ENCODE results near the gene CCDC178.

The CCDC178 gene

GRCh38 chr18:32910694-32911296 is 529.7 kb downstream of the CCDC178 start:
- Histone ChIP-seq H3F3A (ENCODE audit: insufficient read depth) (no peaks in the 10 kb centered on the region), H3K27ac (ENCODE audit: low read depth, low read length) (no peak overlapping the region), H2AFZ (ENCODE audit: low read depth, low read length, severe bottlenecking) (no peak overlapping the region), H3K4me2 (ENCODE audit: low read depth, low read length, poor library complexity, severe bottlenecking) (no peak overlapping the region), H3K9me2 (replicated peaks; ENCODE audit: insufficient read depth, low read length) (no peaks in the 10 kb centered on the region), H3K36me3 (ENCODE audit: low read length) (no peaks in the 10 kb centered on the region), H3K9me3 (ENCODE audit: insufficient read depth, low read length) (no peaks in the 10 kb centered on the region), H3K4me3 (ENCODE audit: insufficient read depth, low read length, poor library complexity, severe bottlenecking) (no peak overlapping the region), H3K27me3 (ENCODE audit: low read length) (no peaks in the 10 kb centered on the region), H3K9ac (ENCODE audit: low read length) (no peak overlapping the region), H4K20me1 (ENCODE audit: low read depth, low read length) (no peaks in the 10 kb centered on the region), H3K79me2 (ENCODE audit: insufficient read depth, low read length) (no peaks in the 10 kb centered on the region)
- TF ChIP-seq EZH2phosphoT487 (conservative IDR thresholded peaks at IDR 0.05; ENCODE audit: low read length), result no peak
- TF ChIP-seq, protein P1, sequence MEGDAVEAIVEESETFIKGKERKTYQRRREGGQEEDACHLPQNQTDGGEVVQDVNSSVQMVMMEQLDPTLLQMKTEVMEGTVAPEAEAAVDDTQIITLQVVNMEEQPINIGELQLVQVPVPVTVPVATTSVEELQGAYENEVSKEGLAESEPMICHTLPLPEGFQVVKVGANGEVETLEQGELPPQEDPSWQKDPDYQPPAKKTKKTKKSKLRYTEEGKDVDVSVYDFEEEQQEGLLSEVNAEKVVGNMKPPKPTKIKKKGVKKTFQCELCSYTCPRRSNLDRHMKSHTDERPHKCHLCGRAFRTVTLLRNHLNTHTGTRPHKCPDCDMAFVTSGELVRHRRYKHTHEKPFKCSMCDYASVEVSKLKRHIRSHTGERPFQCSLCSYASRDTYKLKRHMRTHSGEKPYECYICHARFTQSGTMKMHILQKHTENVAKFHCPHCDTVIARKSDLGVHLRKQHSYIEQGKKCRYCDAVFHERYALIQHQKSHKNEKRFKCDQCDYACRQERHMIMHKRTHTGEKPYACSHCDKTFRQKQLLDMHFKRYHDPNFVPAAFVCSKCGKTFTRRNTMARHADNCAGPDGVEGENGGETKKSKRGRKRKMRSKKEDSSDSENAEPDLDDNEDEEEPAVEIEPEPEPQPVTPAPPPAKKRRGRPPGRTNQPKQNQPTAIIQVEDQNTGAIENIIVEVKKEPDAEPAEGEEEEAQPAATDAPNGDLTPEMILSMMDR (IDR thresholded peaks at IDR 0.05; ENCODE audit: insufficient read depth, low read length, poor library complexity, severe bottlenecking), result no peak

DNA sequence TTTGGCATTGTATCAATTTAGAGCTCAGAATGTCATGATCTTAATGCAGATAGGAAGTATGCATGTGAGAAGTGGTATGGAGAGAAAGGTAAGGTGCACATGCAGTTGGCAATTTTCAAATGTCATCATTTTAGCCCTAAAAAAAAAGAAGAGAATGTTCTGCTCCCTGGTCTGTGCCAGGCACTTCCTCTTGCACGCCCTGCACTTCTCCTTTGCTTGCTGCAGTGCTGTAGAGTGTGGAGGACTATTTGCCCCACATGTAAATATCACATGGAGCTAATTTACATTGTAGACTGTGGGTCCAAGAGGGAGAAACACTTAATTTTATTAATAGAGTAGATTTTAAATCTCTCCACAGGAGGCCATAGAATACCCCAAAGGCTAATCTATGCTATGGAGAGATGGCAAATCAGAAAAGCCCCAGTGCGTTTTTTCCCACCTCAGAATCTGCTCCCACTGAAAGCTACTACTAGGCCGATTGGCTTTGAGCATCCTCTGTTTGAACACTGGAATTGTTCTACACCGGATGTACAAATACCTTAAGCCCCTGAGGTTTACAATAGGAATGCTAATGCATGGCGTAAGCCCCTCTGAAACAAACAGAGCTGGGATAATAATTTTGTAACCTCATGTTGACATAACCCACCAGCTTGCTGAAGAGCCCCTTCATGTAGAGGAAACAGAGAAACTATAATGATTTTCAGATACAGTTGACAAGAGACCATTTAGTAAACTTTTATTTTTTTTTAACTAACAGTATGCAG is 530.5 kb downstream of the CCDC178 start:
- no peak overlapping the region for H3K27ac ChIP-seq (ENCODE audit: low read depth, low read length)

DNA sequence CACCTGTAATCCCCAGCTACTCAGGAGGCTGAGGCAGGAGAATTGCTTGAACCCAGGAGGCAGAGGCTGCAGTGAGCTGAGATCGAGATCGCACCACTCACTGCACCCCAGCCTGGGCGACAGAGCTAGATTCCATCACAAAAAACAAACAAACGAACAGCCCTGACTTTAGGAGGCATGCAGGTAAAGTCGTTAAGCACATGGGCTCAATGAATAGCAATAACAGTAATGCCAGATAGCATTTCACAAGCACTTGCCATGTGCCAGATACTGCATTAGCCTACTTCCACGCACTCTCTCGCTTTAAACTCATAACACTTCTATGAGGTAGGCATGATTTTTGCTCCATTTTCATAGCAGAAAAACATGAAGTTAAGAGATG is 532.1 kb downstream of the CCDC178 start:
- H3K4me3 ChIP-seq (ENCODE audit: insufficient read depth, low read length, poor library complexity, severe bottlenecking), result no peak overlapping the region
- TF ChIP-seq EZH2phosphoT487 (conservative IDR thresholded peaks at IDR 0.05; ENCODE audit: low read length), result no peak
- H3K27me3 ChIP-seq (ENCODE audit: low read length), result no peaks in the 10 kb centered on the region
- no peaks in the 10 kb centered on the region for H3K9me3 ChIP-seq (ENCODE audit: insufficient read depth, low read length)
- H3K36me3 ChIP-seq (ENCODE audit: low read length), result no peaks in the 10 kb centered on the region
- no peak overlapping the region for H3K4me2 ChIP-seq (ENCODE audit: low read depth, low read length, poor library complexity, severe bottlenecking)
- no peak overlapping the region for H2AFZ ChIP-seq (ENCODE audit: low read depth, low read length, severe bottlenecking)
- no peaks in the 10 kb centered on the region for H3F3A ChIP-seq (ENCODE audit: insufficient read depth)
- H3K27ac ChIP-seq (ENCODE audit: low read depth, low read length), result no peak overlapping the region
- H3K9ac ChIP-seq (ENCODE audit: low read length), result no peak overlapping the region
- H3K79me2 ChIP-seq (ENCODE audit: insufficient read depth, low read length), result no peaks in the 10 kb centered on the region
- H4K20me1 ChIP-seq (ENCODE audit: low read depth, low read length), result no peaks in the 10 kb centered on the region
- no peaks in the 10 kb centered on the region for H3K9me2 ChIP-seq (replicated peaks; ENCODE audit: insufficient read depth, low read length)

More for the DNA sequence above, 530.5 kb downstream of the CCDC178 start:
- H4K20me1 ChIP-seq (ENCODE audit: low read depth, low read length), result no peaks in the 10 kb centered on the region
- H3F3A ChIP-seq (ENCODE audit: insufficient read depth), result no peaks in the 10 kb centered on the region
- no peaks in the 10 kb centered on the region for H3K79me2 ChIP-seq (ENCODE audit: insufficient read depth, low read length)
- TF ChIP-seq, protein P1 (IDR thresholded peaks at IDR 0.05; ENCODE audit: insufficient read depth, low read length, poor library complexity, severe bottlenecking), result no peak
- no peak for TF ChIP-seq EZH2phosphoT487 (conservative IDR thresholded peaks at IDR 0.05; ENCODE audit: low read length)
- no peak overlapping the region for H2AFZ ChIP-seq (ENCODE audit: low read depth, low read length, severe bottlenecking)
- no peak overlapping the region for H3K4me2 ChIP-seq (ENCODE audit: low read depth, low read length, poor library complexity, severe bottlenecking)
- H3K36me3 ChIP-seq (ENCODE audit: low read length), result no peaks in the 10 kb centered on the region
- H3K4me3 ChIP-seq (ENCODE audit: insufficient read depth, low read length, poor library complexity, severe bottlenecking), result no peak overlapping the region
- no peaks in the 10 kb centered on the region for H3K9me2 ChIP-seq (replicated peaks; ENCODE audit: insufficient read depth, low read length)
- H3K27me3 ChIP-seq (ENCODE audit: low read length), result no peaks in the 10 kb centered on the region
- H3K9ac ChIP-seq (ENCODE audit: low read length), result no peak overlapping the region
- H3K9me3 ChIP-seq (ENCODE audit: insufficient read depth, low read length), result no peaks in the 10 kb centered on the region

Measured in SU-DHL-6 (cell line).